ENCODE results near the gene RBM22. TPM values are rescaled to one million over a fixed set of nuclear protein-coding genes. Genes with fewer than 3 reads are reported as not detected.
"Not testable (repeated sequence)": the region's sequence is repeated elsewhere in the genome, so short reads cannot be mapped to it uniquely, and the experiment has no call there.

RBM22 gene
- total RNA-seq: 100 to 1,000 TPM in 1 of 2 experiments, 10 to 100 TPM in 1; 98.2 to 101 TPM
- 51.8 TPM for polyA plus RNA-seq (2013, experiment 1 of 2)
- 69.4 TPM for polyA plus RNA-seq (2013, experiment 2 of 2)
- total RNA-seq: 83.6 to 180 (median 106) reads per million in 172 experiments

DNA sequence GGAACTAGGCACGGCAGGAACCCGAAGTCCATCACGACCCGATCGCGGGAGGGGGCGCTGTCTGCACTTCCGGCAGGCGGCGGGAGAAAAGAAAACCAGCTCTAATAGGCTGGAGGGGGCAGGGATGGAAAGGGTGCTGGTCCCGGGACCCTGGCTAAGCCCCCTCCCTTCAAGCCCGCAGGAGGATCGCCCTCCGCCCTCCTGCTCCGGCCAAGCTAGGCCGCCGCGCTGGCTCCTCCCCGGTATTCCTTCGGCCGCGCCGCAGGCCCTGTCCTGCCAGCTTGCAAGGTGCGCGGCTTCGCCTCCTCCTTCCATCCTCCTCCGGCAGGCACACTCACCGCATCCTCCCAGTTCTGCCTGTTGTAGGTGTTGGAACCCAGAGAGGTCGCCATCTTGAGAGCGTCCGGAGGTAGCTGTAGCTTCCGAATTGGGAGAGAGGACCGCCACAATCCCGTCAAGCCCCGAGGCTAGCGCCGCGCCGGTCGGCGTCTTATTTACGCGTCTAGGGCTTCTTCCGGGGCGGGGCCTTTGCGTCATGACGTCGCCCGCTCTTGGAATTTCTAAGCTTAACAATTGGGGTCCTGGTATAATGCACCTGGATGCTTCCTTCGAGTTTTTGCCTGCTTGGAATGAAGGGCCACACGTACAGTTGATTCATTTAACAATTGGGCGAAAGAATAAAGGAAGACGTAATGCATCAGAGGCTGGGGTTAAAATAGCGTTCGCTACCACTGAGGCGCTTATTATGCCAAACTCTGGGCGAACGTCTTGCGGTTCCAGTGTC is at the start of gene RBM22:
Gene RBM22, minus strand, starts transcription at position 469 of the 784 bp plus-strand sequence. Its CDS starts 77 bp downstream, at position 392.
- TF ChIP-seq, protein P1, sequence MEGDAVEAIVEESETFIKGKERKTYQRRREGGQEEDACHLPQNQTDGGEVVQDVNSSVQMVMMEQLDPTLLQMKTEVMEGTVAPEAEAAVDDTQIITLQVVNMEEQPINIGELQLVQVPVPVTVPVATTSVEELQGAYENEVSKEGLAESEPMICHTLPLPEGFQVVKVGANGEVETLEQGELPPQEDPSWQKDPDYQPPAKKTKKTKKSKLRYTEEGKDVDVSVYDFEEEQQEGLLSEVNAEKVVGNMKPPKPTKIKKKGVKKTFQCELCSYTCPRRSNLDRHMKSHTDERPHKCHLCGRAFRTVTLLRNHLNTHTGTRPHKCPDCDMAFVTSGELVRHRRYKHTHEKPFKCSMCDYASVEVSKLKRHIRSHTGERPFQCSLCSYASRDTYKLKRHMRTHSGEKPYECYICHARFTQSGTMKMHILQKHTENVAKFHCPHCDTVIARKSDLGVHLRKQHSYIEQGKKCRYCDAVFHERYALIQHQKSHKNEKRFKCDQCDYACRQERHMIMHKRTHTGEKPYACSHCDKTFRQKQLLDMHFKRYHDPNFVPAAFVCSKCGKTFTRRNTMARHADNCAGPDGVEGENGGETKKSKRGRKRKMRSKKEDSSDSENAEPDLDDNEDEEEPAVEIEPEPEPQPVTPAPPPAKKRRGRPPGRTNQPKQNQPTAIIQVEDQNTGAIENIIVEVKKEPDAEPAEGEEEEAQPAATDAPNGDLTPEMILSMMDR (IDR thresholded peaks at IDR 0.05): peak; percentile 75
- ChIA-PET CTCF (interaction anchor here (0.7 to 2.7 kb wide), 18 partner anchors 9 to 251 kb away, joined by 3 to 17 read pairs (median 4); partner anchors contain the start of genes DCTN4, IRGM, RPS14 and SMIM3), POLR2A (interaction anchor here (0.6 to 3.3 kb wide), 34 partner anchors 8 to 1151 kb away, joined by 3 to 55 read pairs (median 4); partner anchors contain the start of genes CCDC69, CD74, CSNK1A1 and DCTN4)
- no peaks in the 10 kb centered on the region for H3K9me3 ChIP-seq (ENCODE audit: control insufficient read depth in 1 of 2, insufficient read depth in 1 of 2, low read length in 2 of 2)
- DNase-seq: peak; percentile 84 to 96 (median 90)
- peak within 1 kb of the TSS; percentile 83 for H3K4me3 ChIP-seq (ENCODE audit: low read length)
- no peaks in the 10 kb centered on the region for H3K27me3 ChIP-seq (ENCODE audit: control insufficient read depth in 1 of 2, insufficient read depth in 2 of 2, low read length in 2 of 2)
- H3K27me3 Mint-ChIP-seq: no peaks in the 10 kb centered on the region
- H3K9me3 Mint-ChIP-seq: no peaks in the 10 kb centered on the region
- H3K27ac ChIP-seq (ENCODE audit: low read depth in 1 of 2, low read length in 2 of 2): peak within 1 kb of the TSS; percentile 95 to 98
- no peak within 1 kb of the TSS for H3K27ac Mint-ChIP-seq
- intact Hi-C loops (cut with DNase I, micrococcal nuclease): loop anchor here (1.0 to 5.0 kb wide), 5 partner anchors 58 to 243 kb away; partner anchors contain the start of genes DCTN4 (in 2 of the 2) and SMIM3 (in 1 of the 2)
- peaks cover 36% of the 10 kb centered on the region for H3K36me3 ChIP-seq (ENCODE audit: insufficient read depth, low read length)
- H3K4me3 Mint-ChIP-seq: no peak within 1 kb of the TSS
- peaks cover 6% of the 10 kb centered on the region for H3K4me1 ChIP-seq (ENCODE audit: insufficient read depth, low read length)
- peak; percentile 89 for ATAC-seq (ENCODE audit: poor library complexity)
- peaks cover 11% of the 10 kb centered on the region for H3K36me3 Mint-ChIP-seq (ENCODE audit: low read depth)
- no peaks in the 10 kb centered on the region for H3K4me1 Mint-ChIP-seq (ENCODE audit: low read depth)

DNA sequence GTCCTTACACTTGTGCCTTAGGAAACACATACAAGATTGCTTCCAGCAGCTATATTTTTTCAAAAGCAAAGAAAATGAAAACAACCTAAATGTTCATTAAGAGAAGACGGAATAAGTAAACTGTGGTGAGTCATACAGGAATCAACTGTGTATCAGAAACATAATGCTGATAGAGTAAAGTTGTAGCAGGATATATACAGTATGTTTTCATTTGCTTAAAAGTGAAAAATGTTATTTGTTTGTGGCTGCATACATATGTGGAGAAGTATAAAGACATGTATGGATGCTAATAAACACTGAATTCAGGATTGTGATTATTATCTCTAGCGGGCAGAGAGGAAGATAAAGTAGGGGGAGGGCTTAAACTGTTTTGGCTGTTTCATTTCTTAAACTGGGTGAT is 49.6 kb upstream of the RBM22 start:
- no peaks in the 10 kb centered on the region for H3K9me3 Mint-ChIP-seq
- H3K27ac ChIP-seq (ENCODE audit: low read depth in 1 of 2, low read length in 2 of 2): no peak overlapping the region
- ChIA-PET CTCF (interaction anchor here (1.2 to 1.3 kb wide), 2 partner anchors 29 to 97 kb away, joined by 3 read pairs; partner anchors contain the start of gene SMIM3), POLR2A (interaction anchor here (1.1 kb wide), 1 partner anchor 8 kb away, joined by 5 read pairs; the partner anchor contains the start of gene DCTN4)
- H3K4me3 Mint-ChIP-seq: no peak overlapping the region
- no peaks in the 10 kb centered on the region for H3K27me3 Mint-ChIP-seq
- TF ChIP-seq, protein P1 (IDR thresholded peaks at IDR 0.05): no peak
- H3K4me3 ChIP-seq (ENCODE audit: low read length): no peak overlapping the region
- peaks cover 64% of the 10 kb centered on the region for H3K36me3 ChIP-seq (ENCODE audit: insufficient read depth, low read length)
- H3K9me3 ChIP-seq (ENCODE audit: control insufficient read depth in 1 of 2, insufficient read depth in 1 of 2, low read length in 2 of 2): no peaks in the 10 kb centered on the region
- ATAC-seq (ENCODE audit: poor library complexity) (no peak), DNase-seq (no peak)
- H3K36me3 Mint-ChIP-seq (ENCODE audit: low read depth): peaks cover 65% of the 10 kb centered on the region
- H3K4me1 Mint-ChIP-seq (ENCODE audit: low read depth): peaks cover 54% of the 10 kb centered on the region
- H3K4me1 ChIP-seq (ENCODE audit: insufficient read depth, low read length): peaks cover 7% of the 10 kb centered on the region
- no peak overlapping the region for H3K27ac Mint-ChIP-seq
- no peaks in the 10 kb centered on the region for H3K27me3 ChIP-seq (ENCODE audit: control insufficient read depth in 1 of 2, insufficient read depth in 2 of 2, low read length in 2 of 2)
- intact Hi-C loops (cut with DNase I, micrococcal nuclease): no loop called here

DNA sequence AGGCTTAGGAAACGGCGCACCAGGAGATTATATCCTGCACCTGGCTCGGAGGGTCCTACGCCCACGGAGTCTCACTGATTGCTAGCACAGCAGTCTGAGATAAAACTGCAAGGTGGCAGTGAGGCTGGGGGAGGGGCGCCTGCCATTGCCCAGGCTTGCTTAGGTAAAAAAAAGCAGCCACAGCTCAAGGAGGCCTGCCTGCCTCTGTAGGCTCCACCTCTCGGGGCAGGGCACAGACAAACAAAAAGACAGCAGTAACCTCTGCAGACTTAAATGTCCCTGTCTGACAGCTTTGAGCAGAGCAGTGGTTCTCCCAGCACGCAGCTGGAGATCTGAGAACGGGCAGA is 42.3 kb upstream of the RBM22 start:
- intact Hi-C loops (cut with DNase I, micrococcal nuclease); H3K27me3 Mint-ChIP-seq; H3K27me3 ChIP-seq (ENCODE audit: control insufficient read depth in 1 of 2, insufficient read depth in 2 of 2, low read length in 2 of 2); H3K9me3 ChIP-seq (ENCODE audit: control insufficient read depth in 1 of 2, insufficient read depth in 1 of 2, low read length in 2 of 2); DNase-seq; H3K4me3 ChIP-seq (ENCODE audit: low read length); H3K27ac ChIP-seq (ENCODE audit: low read depth in 1 of 2, low read length in 2 of 2); POLR2A ChIA-PET; CTCF ChIA-PET; H3K27ac Mint-ChIP-seq; H3K4me3 Mint-ChIP-seq; H3K9me3 Mint-ChIP-seq: not testable (repeated sequence)
- H3K36me3 Mint-ChIP-seq (ENCODE audit: low read depth): peaks cover 62% of the 10 kb centered on the region
- H3K4me1 ChIP-seq (ENCODE audit: insufficient read depth, low read length): peaks cover 11% of the 10 kb centered on the region
- ATAC-seq (ENCODE audit: poor library complexity): peak; percentile 29
- peaks cover 63% of the 10 kb centered on the region for H3K4me1 Mint-ChIP-seq (ENCODE audit: low read depth)
- peaks cover 30% of the 10 kb centered on the region for H3K36me3 ChIP-seq (ENCODE audit: insufficient read depth, low read length)

DNA sequence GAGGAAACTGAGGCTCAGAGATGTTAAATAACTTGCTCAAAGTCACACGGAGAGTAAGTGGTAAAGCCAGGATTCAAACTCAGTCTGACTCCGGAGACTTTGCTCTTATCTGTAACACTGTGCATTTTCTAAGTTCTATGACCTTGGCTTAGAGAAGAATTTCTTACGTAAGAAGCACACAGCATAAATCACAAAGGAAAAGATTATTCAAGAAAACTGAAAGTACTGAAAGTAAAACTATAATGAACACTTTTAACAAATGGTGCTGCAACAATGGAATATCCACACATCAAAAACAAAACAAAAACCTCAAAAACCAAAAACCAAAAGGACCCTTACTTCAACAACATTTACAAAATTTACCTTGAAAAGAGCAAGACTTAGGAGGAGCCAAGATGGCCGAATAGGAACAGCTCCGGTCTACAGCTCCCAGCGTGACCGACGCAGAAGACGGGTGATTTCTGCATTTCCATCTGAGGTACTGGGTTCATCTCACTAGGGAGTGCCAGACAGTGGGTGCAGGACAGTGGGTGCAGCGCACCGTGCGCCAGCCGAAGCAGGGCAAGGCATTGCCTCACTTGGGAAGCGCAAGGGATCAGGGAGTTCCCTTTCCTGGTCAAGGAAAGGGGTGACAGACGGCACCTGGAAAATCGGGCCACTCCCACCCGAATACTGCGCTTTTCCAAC is 41.7 kb upstream of the RBM22 start:
- H3K9me3 ChIP-seq (ENCODE audit: control insufficient read depth in 1 of 2, insufficient read depth in 1 of 2, low read length in 2 of 2); H3K27me3 ChIP-seq (ENCODE audit: control insufficient read depth in 1 of 2, insufficient read depth in 2 of 2, low read length in 2 of 2); intact Hi-C loops (cut with DNase I, micrococcal nuclease); H3K9me3 Mint-ChIP-seq; H3K27ac ChIP-seq (ENCODE audit: low read depth in 1 of 2, low read length in 2 of 2); H3K4me3 ChIP-seq (ENCODE audit: low read length); H3K27me3 Mint-ChIP-seq; CTCF ChIA-PET; DNase-seq: not testable (repeated sequence)
- H3K4me1 ChIP-seq (ENCODE audit: insufficient read depth, low read length): peaks cover 11% of the 10 kb centered on the region
- H3K36me3 ChIP-seq (ENCODE audit: insufficient read depth, low read length): peaks cover 32% of the 10 kb centered on the region
- Mint-ChIP-seq H3K36me3 (ENCODE audit: low read depth) (peaks cover 67% of the 10 kb centered on the region), H3K4me1 (ENCODE audit: low read depth) (peaks cover 68% of the 10 kb centered on the region), H3K27ac (peak overlapping the region; percentile 61), H3K4me3 (peak overlapping the region; percentile 1)
- POLR2A ChIA-PET: interaction anchor here (1.1 to 1.9 kb wide), 2 partner anchors 16 to 41 kb away, joined by 3 to 7 read pairs; partner anchors contain the start of gene DCTN4
- peak; percentile 24 for ATAC-seq (ENCODE audit: poor library complexity)

Measured in CD4-positive, alpha-beta T cell (primary cell).